Left lung (tissue), 10 donors: ENCODE results near the gene NT5C2. TPM values are rescaled to one million over a fixed set of nuclear protein-coding genes. Genes with fewer than 3 reads are reported as not detected.

ENCODE experiments used
- ATAC-seq: fragments of 200-7000 bp; cut with Tn5 transposase; one replicate; pipeline ENCODE4 v1.9.1; 2020; ENCODE audit warnings: moderate library complexity
- DNase-seq, 4 donors: peaks; one replicate each; pipeline ENCODE4 v3.0.0-alpha.2; 2013 to 2020
- H3K27ac ChIP-seq, 2 donors: fragments of 200-600 bp; sonication (generic) in 1 of 2; one replicate each; pipeline versions ENCODE4 v1.5.0 to v1.8.0; 2020 to 2021
- H3K27me3 ChIP-seq, 2 donors: fragments of 200-600 bp; sonication (generic) in 1 of 2; one replicate each; pipeline versions ENCODE4 v1.5.0 to v1.8.0; 2020 to 2021
- H3K36me3 ChIP-seq, 2 donors: fragments of 200-600 bp; sonication (generic) in 1 of 2; one replicate each; pipeline versions ENCODE4 v1.5.0 to v1.8.0; 2020 to 2021
- H3K4me1 ChIP-seq, 2 donors: fragments of 200-600 bp; one replicate each; pipeline ENCODE4 v1.8.0; 2021
- H3K4me3 ChIP-seq, 2 donors: fragments of 200-600 bp; sonication (generic) in 1 of 2; one replicate each; pipeline versions ENCODE4 v1.5.0 to v1.8.0; 2020 to 2021; ENCODE audit warnings: mild to moderate bottlenecking in 1 of 2
- H3K9me3 ChIP-seq, 2 donors: fragments of 200-600 bp; sonication (generic) in 1 of 2; one replicate each; pipeline versions ENCODE4 v1.5.0 to v1.8.0; 2020 to 2021
- intact Hi-C, 2 donors: fragments of 100-400 bp; cut with DNase I; formaldehyde crosslinking; loops; one replicate each; pipeline versions ENCODE4 v1.11.2 to v1.14.2; 2022
- polyA plus RNA-seq, 6 donors: library from polyadenylated mRNA; unstranded; fragments of 120-200 nt; gene quantifications; one replicate each; pipeline ENCODE4 v1.2.1, GENCODE V29; 2013; ENCODE audit not compliant: insufficient read length in 6 of 6
- total RNA-seq, 2 donors: library from RNA; stranded (reverse); fragmentation: NEBNext Ultra II Directional; extraction: Animal tissue kit (Norgen Biotek cat#: 25700); gene quantifications; one replicate each; pipeline ENCODE4 v1.2.1, GENCODE V29; 2021
- TF ChIP-seq, protein P1 (sequence below), 2 donors: fragments of 200-600 bp; sonication (generic) in 1 of 2; IDR thresholded peaks; one replicate each; pipeline versions ENCODE4 v1.5.0 to v1.8.0; 2021; ENCODE audit warnings: antibody characterized with exemption in 2 of 2
- donor health status: DM: no; HTN: yes; CAD: no.
- donor health status: DM: no; HTN: no; CAD: no.

NT5C2 gene
- total and polyA plus RNA-seq, 8 donors = 95.3 to 173 (median 133) TPM

DNA sequence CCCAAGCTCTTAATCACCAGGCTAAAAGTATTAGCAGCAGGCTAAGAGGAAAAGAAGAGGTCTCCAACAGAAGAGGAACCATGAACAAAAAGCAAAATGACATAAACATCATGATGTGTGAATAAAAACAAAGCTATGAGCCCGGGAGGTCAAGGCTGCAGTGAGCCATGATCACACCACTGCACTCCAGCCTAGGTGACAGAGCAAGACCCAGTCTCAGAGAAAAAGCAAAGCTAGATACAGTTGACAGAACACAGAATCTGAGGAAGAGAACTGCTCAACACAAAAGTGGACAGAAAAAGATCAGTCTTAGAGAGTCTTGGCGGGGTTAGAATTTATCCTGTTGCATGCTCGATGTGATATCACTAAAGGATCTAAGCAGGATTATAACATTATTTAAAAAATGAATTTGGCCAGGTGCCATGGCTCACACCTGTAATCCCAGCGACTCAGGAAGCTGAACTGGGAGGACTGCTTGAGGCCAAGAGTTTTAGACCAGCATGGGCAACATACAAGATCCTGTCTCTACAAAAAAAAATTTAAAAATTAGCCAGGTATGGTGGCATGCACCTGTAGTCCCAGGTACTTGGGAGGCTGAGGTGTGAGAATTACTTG lies 37.5 kb downstream of the NT5C2 start:
- Histone ChIP-seq H3K36me3 (peaks cover 0 to 45% of the 10 kb centered on the region in 2 donors), H3K27ac (peak overlapping the region in 1 of 2 donors; percentile 82), H3K9me3 (no peaks in the 10 kb centered on the region), H3K27me3 (no peaks in the 10 kb centered on the region), H3K4me3 (no peak overlapping the region), H3K4me1 (peaks cover 15 to 42% of the 10 kb centered on the region in 2 donors)
- TF ChIP-seq, protein P1, sequence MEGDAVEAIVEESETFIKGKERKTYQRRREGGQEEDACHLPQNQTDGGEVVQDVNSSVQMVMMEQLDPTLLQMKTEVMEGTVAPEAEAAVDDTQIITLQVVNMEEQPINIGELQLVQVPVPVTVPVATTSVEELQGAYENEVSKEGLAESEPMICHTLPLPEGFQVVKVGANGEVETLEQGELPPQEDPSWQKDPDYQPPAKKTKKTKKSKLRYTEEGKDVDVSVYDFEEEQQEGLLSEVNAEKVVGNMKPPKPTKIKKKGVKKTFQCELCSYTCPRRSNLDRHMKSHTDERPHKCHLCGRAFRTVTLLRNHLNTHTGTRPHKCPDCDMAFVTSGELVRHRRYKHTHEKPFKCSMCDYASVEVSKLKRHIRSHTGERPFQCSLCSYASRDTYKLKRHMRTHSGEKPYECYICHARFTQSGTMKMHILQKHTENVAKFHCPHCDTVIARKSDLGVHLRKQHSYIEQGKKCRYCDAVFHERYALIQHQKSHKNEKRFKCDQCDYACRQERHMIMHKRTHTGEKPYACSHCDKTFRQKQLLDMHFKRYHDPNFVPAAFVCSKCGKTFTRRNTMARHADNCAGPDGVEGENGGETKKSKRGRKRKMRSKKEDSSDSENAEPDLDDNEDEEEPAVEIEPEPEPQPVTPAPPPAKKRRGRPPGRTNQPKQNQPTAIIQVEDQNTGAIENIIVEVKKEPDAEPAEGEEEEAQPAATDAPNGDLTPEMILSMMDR (IDR thresholded peaks at IDR 0.05) = no peak
- DNase-seq (no peak), ATAC-seq (no peak)
- intact Hi-C loops = no loop called here

DNA sequence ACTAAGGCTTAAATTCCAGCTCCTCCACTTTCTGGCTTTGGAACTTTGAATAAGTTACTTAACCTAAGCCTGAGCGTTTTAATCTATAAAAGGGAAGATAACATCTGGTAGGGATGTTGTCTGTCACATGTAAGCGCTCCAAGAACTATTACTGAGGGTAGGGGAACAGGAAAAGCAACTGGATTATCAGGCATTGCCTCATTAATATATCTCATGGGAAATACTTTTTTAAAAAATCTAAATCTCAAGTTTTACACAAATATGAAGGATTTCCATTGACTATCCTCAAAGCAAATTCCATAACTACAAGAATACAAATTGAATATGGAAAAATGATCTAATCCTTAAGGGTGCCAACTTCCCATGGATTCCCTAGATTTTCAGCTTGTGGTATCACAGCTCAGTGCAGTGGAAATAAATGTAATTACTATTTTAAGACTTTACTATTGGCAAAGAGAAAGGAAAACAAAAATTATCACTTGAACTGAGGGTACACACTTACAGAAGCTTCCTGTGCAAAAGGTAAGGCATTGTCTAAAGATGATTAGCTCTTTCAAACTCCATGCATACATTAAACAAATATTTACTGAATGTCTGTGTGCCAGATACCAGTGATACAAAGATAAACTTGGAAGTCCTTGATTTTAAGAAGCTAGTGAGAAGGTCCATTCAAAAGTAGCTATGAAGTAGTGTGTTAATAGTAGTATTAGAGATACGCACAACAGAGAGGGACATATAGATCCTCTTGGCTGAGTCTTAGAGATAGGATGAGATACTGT lies 38.4 kb downstream of the NT5C2 start:
- no peaks in the 10 kb centered on the region for H3K9me3 ChIP-seq
- no peaks in the 10 kb centered on the region for H3K27me3 ChIP-seq
- TF ChIP-seq, protein P1 (IDR thresholded peaks at IDR 0.05) = no peak
- peak overlapping the region; percentile 82 to 84 for H3K27ac ChIP-seq
- H3K4me1 ChIP-seq = peaks cover 15 to 42% of the 10 kb centered on the region in 2 donors
- intact Hi-C loops = no loop called here
- DNase-seq (no peak), ATAC-seq (peak; percentile 39)
- no peak overlapping the region for H3K4me3 ChIP-seq
- peaks cover 0 to 43% of the 10 kb centered on the region in 2 donors for H3K36me3 ChIP-seq

DNA sequence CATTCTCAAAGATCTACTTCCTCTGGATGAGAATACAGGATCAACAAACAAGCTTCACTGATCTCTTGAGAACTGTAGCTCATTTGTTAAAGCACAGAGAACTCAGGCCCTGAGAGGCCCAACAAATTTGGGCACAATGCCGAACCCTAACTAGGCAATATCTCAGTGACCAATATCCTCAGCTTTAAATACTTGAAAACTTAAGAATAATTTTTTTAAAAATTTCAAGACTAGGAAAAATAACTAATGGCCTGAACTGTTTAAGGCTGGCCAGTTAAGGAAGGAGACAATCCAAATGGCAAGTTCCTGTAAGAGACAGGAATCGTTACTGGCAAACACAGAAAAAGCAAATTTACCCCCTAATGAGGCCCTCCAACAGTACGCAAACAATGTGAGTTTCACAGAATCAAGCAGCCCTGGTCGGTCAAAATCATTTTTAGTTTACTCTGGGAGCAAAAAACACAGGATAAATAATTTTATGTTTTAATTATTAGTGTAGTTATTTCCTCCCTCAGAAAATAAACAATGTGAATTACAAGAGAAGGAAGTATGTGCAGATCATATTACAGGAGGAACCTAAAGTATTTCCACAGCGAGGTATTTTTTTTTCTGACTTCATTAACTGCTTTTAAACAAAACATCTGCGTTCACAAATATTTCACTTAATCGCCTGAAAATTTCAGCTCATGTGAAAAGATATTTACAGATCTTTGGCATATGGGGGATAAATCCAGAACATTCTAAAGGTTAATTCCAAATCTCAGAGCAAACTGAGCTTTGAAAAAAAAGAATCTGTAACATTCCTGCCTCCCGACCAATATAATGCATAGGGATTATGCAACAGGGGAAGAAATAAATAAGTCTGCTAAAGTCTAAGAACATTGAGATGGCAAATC lies 39.5 kb downstream of the NT5C2 start:
- ATAC-seq (peak; percentile 57), DNase-seq (peak in 2 of 4 donors; percentile 72 to 75)
- Histone ChIP-seq H3K36me3 (peaks cover 0 to 40% of the 10 kb centered on the region in 2 donors), H3K27me3 (no peaks in the 10 kb centered on the region), H3K4me1 (peaks cover 15 to 42% of the 10 kb centered on the region in 2 donors), H3K27ac (peak overlapping the region; percentile 82 to 84), H3K9me3 (no peaks in the 10 kb centered on the region), H3K4me3 (no peak overlapping the region)
- intact Hi-C loops = no loop called here
- TF ChIP-seq, protein P1 (IDR thresholded peaks at IDR 0.05) = no peak

DNA sequence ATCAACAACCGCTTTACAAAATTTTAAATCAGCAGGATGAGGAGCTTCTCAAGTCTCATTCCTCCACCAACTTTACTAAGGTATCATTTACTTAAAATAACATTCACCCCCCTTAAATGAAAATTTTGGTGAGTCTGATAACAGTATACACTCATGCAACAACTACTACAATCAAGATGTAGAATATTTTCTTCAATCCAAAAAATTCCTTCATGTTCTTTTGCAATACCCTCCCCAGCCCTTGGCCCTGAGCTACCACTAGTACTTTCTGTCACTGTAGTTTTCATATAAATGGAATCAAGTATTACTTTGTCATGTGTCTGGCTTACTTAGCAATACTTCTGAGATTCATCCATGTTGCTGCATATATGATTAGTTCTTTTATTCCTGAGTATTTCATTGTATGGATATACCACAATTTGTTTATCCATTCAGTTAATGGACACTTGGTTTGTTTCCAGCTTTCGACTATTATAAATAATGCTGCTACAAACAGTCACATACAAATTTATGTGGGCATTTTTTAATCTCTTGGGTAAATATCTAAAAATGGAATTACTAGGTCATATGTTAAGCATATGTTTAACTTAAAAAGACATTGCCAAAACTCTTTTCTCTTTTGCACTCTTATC lies 43.0 kb downstream of the NT5C2 start:
- intact Hi-C loops = no loop called here
- H3K4me1 ChIP-seq = peaks cover 23 to 47% of the 10 kb centered on the region in 2 donors
- no peak for ATAC-seq
- DNase-seq = no peak
- no peak overlapping the region for H3K27ac ChIP-seq
- TF ChIP-seq, protein P1 (IDR thresholded peaks at IDR 0.05) = no peak
- H3K36me3 ChIP-seq = peaks cover 0 to 15% of the 10 kb centered on the region in 2 donors
- no peak overlapping the region for H3K4me3 ChIP-seq
- H3K9me3 ChIP-seq = no peaks in the 10 kb centered on the region
- H3K27me3 ChIP-seq = no peaks in the 10 kb centered on the region
